Ramos (cell line): ENCODE results near the gene ANKUB1.
"Not testable (repeated sequence)": the region's sequence is repeated elsewhere in the genome, so short reads cannot be mapped to it uniquely, and the experiment has no call there.

Source experiments
- in situ Hi-C: fragments of 300-500 bp; cut with MboI; formaldehyde crosslinking; loops from one replicate; pipeline ENCODE4 v1.14.3; 2022; ENCODE audit warnings: low sequenced_read_pairs; ENCODE audit not compliant: unreplicated experiment

ANKUB1 gene

DNA sequence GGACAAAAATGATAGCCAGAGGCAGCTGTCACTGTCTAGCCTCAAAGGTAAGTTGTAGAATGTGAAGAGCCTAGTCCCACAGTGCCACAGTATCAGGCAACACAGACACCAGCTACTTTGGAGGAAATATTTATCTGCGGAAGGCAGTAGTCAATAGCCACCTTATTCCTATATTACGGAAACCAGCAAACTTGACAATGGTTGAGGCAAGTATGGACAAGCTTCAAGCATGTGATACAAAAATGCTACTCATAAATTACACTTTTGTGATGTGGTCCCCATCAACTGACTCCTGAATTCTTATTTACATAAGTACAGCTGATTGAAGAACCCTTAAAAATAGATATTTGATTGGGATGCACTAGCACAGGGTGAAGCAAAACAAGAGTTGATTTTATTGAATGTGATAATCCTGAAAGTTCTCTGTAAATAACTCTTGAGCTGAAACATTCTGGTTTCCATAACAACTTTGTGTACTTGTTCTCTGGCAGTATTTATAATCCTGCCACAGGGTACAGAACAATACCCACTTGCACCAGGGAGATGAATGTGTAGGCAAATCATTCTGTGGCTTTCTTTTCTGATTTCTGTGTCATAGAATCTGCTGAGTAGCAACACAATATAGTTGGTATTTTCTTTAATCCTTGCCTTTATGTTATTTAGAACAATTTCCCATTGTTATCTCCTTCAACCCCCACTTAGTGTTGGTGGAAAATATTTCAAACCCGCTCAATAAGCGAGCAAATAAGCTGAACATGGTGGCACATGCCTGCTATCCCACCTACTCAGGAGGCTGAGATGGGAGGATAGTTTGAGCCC is at the start of gene ANKUB1:
TSS of gene ANKUB1 (minus strand) at position 103 of the 819 bp plus-strand sequence. CDS start 188 bp downstream, outside the sequence.
- in situ Hi-C loops = no loop called here

GRCh38 chr3:149839896-149840295 is 47.5 kb upstream of the ANKUB1 start:
- in situ Hi-C loops = no loop called here

- in situ Hi-C loops = not testable (repeated sequence)
Observed at GRCh38 chr3:149839469-149839868, 47.1 kb upstream of the ANKUB1 start.

GRCh38 chr3:149838491-149838890 is 46.1 kb upstream of the ANKUB1 start:
- in situ Hi-C loops = not testable (repeated sequence)

DNA sequence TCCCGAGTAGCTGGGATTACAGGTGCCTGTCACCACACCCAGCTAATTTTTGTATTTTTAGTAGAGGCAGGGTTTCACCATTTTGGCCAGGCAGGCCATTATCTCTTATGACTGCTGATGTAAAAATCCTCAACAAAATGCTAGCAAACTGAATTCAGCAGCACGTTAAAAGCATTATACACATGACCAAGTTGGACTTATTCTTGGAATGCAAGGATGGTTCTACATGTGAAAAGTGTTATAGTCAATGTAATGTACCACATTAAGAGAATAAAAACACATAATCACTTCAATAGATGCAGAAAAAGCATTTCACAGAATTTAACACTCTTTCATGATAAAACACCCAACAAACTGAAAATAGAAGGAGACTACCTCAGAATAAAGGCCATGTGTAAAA is 40.9 kb upstream of the ANKUB1 start:
- in situ Hi-C loops = no loop called here

DNA sequence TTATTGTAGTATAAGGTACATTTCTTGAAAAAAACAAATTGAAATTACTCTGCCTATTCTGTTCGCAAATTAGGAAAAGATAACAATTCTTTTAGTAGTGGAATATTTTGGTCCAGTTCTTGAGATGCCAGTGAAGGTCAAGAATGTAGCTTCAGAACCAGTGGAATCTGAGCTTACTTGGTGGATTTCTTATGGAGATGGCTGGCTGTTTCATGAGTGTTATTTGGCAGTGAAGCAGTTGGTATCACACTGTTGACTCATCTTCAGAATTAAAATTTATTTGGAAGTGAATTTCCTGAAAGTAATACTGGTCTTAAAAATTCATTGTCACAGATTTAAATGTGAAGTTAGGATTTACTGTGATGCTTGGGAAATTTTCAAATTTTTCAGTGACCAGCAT is 39.7 kb upstream of the ANKUB1 start:
- in situ Hi-C loops = no loop called here

DNA sequence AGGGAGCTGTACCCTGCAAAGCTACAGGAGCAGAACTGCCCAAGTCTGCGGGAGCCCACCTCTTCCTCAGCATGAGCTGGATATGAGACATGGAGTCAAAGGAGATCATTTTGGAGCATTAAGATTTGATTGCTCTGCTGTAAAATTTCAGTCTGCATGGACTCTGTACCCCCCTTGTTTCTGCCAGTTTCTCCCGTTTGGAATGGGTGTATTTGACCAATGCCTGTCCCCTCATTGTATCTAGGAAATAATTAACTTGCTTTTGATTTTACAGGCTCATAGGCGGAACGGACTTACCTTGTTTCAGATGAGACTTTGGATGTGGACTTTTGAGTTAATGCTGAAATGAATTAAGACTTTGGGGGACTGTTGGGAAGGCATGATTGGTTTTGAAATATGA is 39.0 kb upstream of the ANKUB1 start:
- in situ Hi-C loops = no loop called here

- in situ Hi-C loops = no loop called here
Observed at GRCh38 chr3:149830902-149831301, 38.5 kb upstream of the ANKUB1 start.

DNA sequence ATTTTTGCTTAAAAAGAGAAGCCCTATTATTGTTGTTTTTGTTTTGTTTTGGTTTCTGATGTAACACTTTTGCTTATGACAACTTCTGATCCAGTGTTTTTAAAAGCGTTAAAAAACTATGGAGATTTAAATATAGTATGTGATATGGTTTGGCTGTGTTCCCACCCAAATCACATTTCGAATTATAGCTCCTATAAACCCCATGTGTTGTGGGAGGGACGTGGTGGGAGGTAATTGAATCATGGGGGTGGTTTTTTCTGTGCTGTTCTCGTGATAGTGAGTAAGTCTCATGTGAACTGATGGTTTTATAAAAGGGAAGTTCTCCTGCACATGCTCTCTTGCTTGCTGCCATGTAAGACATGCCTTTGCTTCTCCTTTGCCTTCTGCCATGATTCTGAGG is 37.3 kb upstream of the ANKUB1 start:
- in situ Hi-C loops = not testable (repeated sequence)

GRCh38 chr3:149828390-149828789 is 36.0 kb upstream of the ANKUB1 start:
- in situ Hi-C loops = no loop called here

DNA sequence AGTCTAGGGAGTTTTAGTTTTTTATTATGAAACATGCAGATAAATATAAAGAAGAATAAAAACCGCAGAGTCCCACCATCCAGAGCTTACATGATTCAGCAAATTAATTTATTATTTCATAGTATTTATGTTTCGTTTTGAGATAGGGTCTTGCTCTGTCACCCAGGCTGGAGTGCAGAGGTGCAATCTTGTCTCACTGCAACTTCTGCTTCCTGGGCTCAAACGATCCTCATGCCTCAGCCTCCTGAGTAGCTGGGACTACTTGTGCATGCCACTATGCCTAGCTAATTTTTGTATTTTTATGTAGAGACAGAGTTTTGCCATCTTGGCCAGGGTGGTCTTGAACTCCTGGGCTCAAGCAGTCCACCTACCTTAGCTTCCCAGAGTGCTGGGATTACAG is 34.3 kb upstream of the ANKUB1 start:
- in situ Hi-C loops = no loop called here

- in situ Hi-C loops = no loop called here
Observed at GRCh38 chr3:149820183-149820582, 27.8 kb upstream of the ANKUB1 start.

GRCh38 chr3:149819432-149819831 is 27.1 kb upstream of the ANKUB1 start:
- in situ Hi-C loops = no loop called here

GRCh38 chr3:149816986-149817385 is 24.6 kb upstream of the ANKUB1 start:
- in situ Hi-C loops = no loop called here

DNA sequence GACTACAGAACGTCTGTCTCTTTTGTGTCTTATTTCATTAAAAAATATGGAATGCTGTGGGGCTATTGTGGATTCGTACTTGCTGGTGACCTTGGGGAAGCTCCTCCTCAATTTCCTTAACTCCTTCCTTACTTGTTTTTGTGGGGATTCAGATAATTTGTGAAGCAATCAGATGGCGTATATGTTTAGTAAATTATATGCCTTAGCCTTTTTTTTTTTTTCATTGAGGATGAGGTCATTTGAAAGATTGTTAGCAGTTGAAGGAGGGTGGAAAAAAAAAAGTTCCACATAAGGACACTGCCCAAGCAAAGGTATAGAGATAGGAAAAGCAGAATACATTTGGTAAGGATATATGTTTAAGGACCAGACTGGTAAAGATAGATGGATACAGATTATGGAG is 24.0 kb upstream of the ANKUB1 start:
- in situ Hi-C loops = no loop called here

DNA sequence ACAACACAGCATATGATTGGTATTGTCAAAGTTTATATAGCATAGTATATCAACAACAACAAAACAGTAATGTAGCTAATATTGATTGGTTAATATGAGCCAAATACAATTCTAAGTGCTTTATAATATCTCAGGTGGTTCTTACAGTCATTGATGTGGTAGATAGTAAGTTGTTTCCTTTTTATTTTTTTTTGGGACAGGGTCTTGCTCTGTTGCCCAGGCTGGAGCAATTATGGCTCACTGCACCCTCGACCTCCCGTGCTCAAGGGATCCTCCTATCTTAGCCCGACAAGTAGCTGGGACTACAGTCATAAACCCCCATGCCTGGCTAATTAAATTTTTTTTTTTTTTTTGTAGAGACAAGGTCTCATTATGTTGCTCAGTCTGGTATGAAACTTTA is 23.4 kb upstream of the ANKUB1 start:
- in situ Hi-C loops = no loop called here

- in situ Hi-C loops = no loop called here
Observed at GRCh38 chr3:149815321-149815720, 23.0 kb upstream of the ANKUB1 start.

GRCh38 chr3:149813367-149814281 is 21.3 kb upstream of the ANKUB1 start:
- in situ Hi-C loops = no loop called here

DNA sequence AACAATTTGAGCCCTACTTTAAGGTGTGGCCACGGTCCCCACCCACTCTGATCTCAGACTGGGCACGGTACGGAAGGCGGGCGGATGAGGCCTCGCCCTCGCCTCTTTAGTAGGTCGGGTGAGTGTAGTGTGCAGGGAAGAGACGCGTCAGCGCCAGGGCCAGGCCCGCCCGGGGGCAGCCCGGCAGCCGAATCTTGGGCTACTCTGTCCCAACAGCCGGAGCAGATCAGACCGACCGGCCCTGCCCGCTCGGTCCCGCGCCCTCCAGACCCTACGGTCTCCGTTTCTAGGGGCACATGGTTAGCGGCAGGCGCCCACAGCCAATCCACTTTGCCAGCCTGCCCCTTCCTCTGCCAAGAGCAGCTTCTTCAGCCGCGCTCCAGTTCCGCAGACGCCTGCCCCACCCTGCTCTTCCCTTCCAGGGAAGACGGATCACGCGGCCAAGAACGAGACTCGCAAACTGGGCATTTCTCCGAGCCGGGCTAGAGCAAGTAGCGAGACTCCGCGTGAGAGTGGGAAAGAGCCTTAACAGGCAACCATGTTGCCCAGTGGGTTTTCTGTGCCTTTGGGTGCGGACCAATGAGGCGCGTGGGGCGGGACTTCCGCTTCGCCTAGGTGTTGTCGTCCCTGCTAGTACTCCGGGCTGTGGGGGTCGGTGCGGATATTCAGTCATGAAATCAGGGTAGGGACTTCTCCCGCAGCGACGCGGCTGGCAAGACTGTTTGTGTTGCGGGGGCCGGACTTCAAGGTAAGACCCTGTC is 20.4 kb upstream of the ANKUB1 start, which contains the start of gene RNF13:
TSS of gene RNF13 (plus strand) at position 610 of the 761 bp plus-strand sequence. CDS start 32,812 bp downstream, outside the sequence.
- in situ Hi-C loops = no loop called here

DNA sequence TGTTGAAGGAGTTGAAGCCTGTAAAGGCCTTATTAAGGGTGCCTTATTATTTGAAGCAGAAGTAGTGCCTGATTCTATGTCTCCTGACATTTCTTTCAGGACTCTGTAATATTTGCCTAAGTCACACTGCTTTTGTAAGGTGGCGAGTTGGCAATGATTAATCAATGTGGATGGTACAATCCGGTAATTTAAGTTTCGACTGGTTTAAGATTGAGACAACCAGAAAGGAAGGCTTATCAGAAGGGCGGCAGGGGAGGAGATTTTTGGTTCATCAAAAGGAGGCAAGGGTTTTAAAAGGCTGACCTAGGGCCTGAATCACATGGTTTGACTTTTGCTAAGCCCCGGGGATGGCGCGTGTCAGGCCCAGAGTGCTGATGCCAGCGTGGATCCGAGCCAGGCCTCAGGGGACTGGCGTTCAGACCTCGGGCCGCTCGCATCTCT is 19.8 kb upstream of the ANKUB1 start:
- in situ Hi-C loops = no loop called here
